Stomach (tissue), 19 donors: ENCODE data around the gene TPP1. TPM values are rescaled to one million over a fixed set of nuclear protein-coding genes. Genes with fewer than 3 reads are reported as not detected.

Source experiments
- DNase-seq, 2 donors: peaks; one replicate each; pipeline versions ENCODE4 v3.0.0 to v3.0.0-alpha.2; 2013 to 2019
- H3K27ac ChIP-seq, 5 donors: fragments of 200-600 bp in 4 of 5; sonication (generic) in 4 of 5; one replicate each; pipeline ENCODE4 v1.5.1; 2013 to 2019; ENCODE audit warnings: mild to moderate bottlenecking in 1 of 5, moderate library complexity in 1 of 5
- H3K27me3 ChIP-seq, 3 donors: fragments of 200-600 bp; sonication (generic); one replicate each; pipeline ENCODE4 v1.5.1; 2017 to 2019; ENCODE audit warnings: mixed run types in 1 of 3
- H3K36me3 ChIP-seq, 4 donors: fragments of 200-600 bp; sonication (generic); 1 replicate in 3 of 4; 2 replicates in 1 of 4; pipeline ENCODE4 v1.5.1; 2016 to 2019
- H3K4me1 ChIP-seq, 4 donors: fragments of 200-600 bp; sonication (generic); one replicate each; pipeline ENCODE4 v1.5.1; 2016 to 2019
- H3K4me3 ChIP-seq, 4 donors: fragments of 200-600 bp; sonication (generic) in 3 of 4; one replicate each; pipeline ENCODE4 v1.5.1; 2016 to 2019; ENCODE audit warnings: mild to moderate bottlenecking in 1 of 4
- H3K9me3 ChIP-seq, 4 donors: fragments of 200-600 bp; sonication (generic); one replicate each; pipeline ENCODE4 v1.5.1; 2016 to 2019
- EP300 ChIP-seq: sonication (generic); formaldehyde crosslinking; IDR thresholded peaks from one replicate; pipeline ENCODE4 v1.6.1; 2017; ENCODE audit warnings: antibody characterized with exemption
- POLR2A ChIP-seq, 4 donors: fragments of 450-650 bp; IDR thresholded peaks; one replicate each; pipeline ENCODE4 v1.6.1; 2016; ENCODE audit warnings: antibody characterized with exemption in 4 of 4, control low read depth in 2 of 4, mild to moderate bottlenecking in 1 of 4, moderate library complexity in 1 of 4
- POLR2AphosphoS5 ChIP-seq, 3 donors: sonication (generic); formaldehyde crosslinking; IDR thresholded peaks; one replicate each; pipeline ENCODE4 v1.6.1; 2016; ENCODE audit warnings: antibody characterized with exemption in 3 of 3
- WGBS, 5 donors: extraction: QIAGEN DNeasy Blood & Tissue Kit in 3 of 5; methylation state at CpG; one replicate each; pipeline versions ENCODE4 v1.1.5 to v1.1.7; 2013 to 2018; 5-methylcytosine and 5-hydroxymethylcytosine counted together
- intact Hi-C: fragments of 100-400 bp; cut with DNase I; formaldehyde crosslinking; loops from one replicate; pipeline ENCODE4 v1.15.1; 2023; ENCODE audit warnings: low total_unique reads
- long read RNA-seq, 10 donors: transcript quantifications; one replicate each; lab custom pipeline, GENCODE V29; 2026
- polyA plus RNA-seq, 3 donors: library from polyadenylated mRNA; stranded (reverse); fragments of 200-250 nt; gene quantifications; one replicate each; pipeline ENCODE4 v1.2.3, GENCODE V29; 2013
- total RNA-seq, 5 donors: library from RNA; depleted of rRNA; stranded (reverse); fragments of >200 nt; gene quantifications; one replicate each; pipeline versions ENCODE4 v1.1.0 to v1.2.3, GENCODE V29; 2014 to 2016
- TF ChIP-seq, protein P1 (sequence below), 7 experiments: fragments of 450-650 bp in 4 of 7; fragments of 200-600 bp in 3 of 7; sonication (generic) in 3 of 7; IDR thresholded peaks; one replicate each; pipeline ENCODE4 v1.5.1; 2016 to 2019; ENCODE audit warnings: antibody characterized with exemption in 7 of 7, control low read depth in 2 of 7, mild to moderate bottlenecking in 1 of 7
- donor health status: healthy with polysubstance abuse.
- donor health status: Bipolar disorder and iron deficiency.
- donor health status: healthy.

Gene TPP1
- total RNA-seq (100 to 1,000 TPM in 1 of 5 donors, 10 to 100 TPM in 4; 45.9 to 213 (median 91.5) TPM), polyA plus RNA-seq (10 to 100 TPM; 11.9 to 32.8 (median 26.1) TPM)
- long read RNA-seq, donor 1, partial matches to known transcripts, result 0 of 5 reads
- long read RNA-seq, donor 1, other reads (novel, unspliced or antisense), result 0 of 5 reads
- long read RNA-seq, donor 2, transcript TPP1-201 (13 exons, 3,560 nt), result major isoform, 5 of 11 reads
- long read RNA-seq, donor 2, partial matches to known transcripts, result 0 of 11 reads
- long read RNA-seq, donor 2, other reads (novel, unspliced or antisense), result 0 of 11 reads
- long read RNA-seq, donor 3, transcript TPP1-201 (13 exons, 3,560 nt), result major isoform, 7 of 9 reads
- long read RNA-seq, donor 3, partial matches to known transcripts, result 0 of 9 reads
- long read RNA-seq, donor 3, other reads (novel, unspliced or antisense), result 0 of 9 reads
- long read RNA-seq, donor 4, partial matches to known transcripts, result 0 of 2 reads
- long read RNA-seq, donor 4, other reads (novel, unspliced or antisense), result 0 of 2 reads
- long read RNA-seq, donor 5, transcript TPP1-201 (13 exons, 3,560 nt), result major isoform, 9 of 10 reads
- long read RNA-seq, donor 5, partial matches to known transcripts, result 0 of 10 reads
- long read RNA-seq, donor 5, other reads (novel, unspliced or antisense), result 0 of 10 reads
- long read RNA-seq, donor 6, transcript TPP1-201 (13 exons, 3,560 nt), result major isoform, 8 of 18 reads
- long read RNA-seq, donor 6, transcript TPP1-214 (12 exons, 3,578 nt), result minor isoform, 5 of 18 reads
- long read RNA-seq, donor 6, partial matches to known transcripts, result 0 of 18 reads
- long read RNA-seq, donor 6, other reads (novel, unspliced or antisense), result 0 of 18 reads
- long read RNA-seq, donor 7, transcript TPP1-201 (13 exons, 3,560 nt), result major isoform, 9 of 15 reads
- long read RNA-seq, donor 7, partial matches to known transcripts, result 0 of 15 reads
- long read RNA-seq, donor 7, other reads (novel, unspliced or antisense), result 0 of 15 reads
- long read RNA-seq, donor 8, transcript TPP1-201 (13 exons, 3,560 nt), result major isoform, 10 of 14 reads
- long read RNA-seq, donor 8, partial matches to known transcripts, result 0 of 14 reads
- long read RNA-seq, donor 8, other reads (novel, unspliced or antisense), result 0 of 14 reads
- long read RNA-seq, donor 9, partial matches to known transcripts, result 0 of 9 reads
- long read RNA-seq, donor 9, other reads (novel, unspliced or antisense), result 0 of 9 reads
- long read RNA-seq, donor 10, partial matches to known transcripts, result 0 of 5 reads
- long read RNA-seq, donor 10, other reads (novel, unspliced or antisense), result 0 of 5 reads

DNA sequence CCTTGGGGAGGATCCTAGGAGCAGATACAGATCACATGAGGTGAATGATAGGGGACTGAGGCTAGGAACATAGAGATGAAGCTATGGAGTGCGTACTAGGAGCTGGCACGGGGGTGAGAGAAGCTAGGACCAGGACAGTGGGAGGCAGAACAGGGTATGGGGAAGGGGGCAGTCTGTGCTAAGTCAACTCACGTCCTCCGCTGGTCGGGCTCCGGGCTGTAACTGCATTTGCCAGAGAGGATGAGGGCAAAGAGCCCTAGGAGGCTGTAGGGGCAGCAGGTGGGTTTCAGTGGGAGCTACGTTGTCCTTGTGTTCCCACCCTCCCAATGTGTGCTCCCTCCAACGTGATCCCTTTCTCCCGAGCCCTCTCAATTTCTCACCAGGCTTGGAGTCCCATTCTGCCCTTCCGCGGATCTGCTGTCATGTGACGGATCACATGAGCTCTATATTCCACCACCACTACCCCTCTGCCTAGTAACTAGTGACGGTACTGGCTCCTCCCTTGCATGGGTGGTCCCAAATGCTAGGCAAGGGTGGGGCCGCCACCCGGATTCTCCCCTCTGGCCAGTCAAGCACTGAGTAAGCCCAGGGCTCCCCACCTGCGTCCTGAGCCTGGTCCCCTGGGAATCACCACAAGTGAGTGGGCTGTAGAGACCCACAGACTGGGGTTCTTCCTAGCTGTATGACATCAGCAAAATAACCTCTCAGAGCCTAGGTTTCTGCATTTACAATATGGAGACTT, at the start of gene TPP1:
TPP1 (minus strand) TSS at position 419 of the 742 bp plus-strand sequence; CDS start at position 397, 22 bp downstream.
- Histone ChIP-seq H3K4me3 (peak within 1 kb of the TSS; percentile 70 to 83 (median 74)), H3K27ac (peak within 1 kb of the TSS; percentile 60 to 95 (median 86)), H3K27me3 (no peaks in the 10 kb centered on the region), H3K9me3 (no peaks in the 10 kb centered on the region), H3K4me1 (peaks cover 15 to 29% (median 21%) of the 10 kb centered on the region in 4 donors), H3K36me3 (peaks cover 22 to 50% (median 44%) of the 10 kb centered on the region in 4 donors)
- TF ChIP-seq POLR2A (IDR thresholded peaks at IDR 0.05), result peak in 1 of 4 donors; percentile 20
- TF ChIP-seq EP300, result no peak
- TF ChIP-seq, protein P1, sequence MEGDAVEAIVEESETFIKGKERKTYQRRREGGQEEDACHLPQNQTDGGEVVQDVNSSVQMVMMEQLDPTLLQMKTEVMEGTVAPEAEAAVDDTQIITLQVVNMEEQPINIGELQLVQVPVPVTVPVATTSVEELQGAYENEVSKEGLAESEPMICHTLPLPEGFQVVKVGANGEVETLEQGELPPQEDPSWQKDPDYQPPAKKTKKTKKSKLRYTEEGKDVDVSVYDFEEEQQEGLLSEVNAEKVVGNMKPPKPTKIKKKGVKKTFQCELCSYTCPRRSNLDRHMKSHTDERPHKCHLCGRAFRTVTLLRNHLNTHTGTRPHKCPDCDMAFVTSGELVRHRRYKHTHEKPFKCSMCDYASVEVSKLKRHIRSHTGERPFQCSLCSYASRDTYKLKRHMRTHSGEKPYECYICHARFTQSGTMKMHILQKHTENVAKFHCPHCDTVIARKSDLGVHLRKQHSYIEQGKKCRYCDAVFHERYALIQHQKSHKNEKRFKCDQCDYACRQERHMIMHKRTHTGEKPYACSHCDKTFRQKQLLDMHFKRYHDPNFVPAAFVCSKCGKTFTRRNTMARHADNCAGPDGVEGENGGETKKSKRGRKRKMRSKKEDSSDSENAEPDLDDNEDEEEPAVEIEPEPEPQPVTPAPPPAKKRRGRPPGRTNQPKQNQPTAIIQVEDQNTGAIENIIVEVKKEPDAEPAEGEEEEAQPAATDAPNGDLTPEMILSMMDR (IDR thresholded peaks at IDR 0.05), result no peak
- peak; percentile 93 to 98 (median 96) for TF ChIP-seq POLR2AphosphoS5 (IDR thresholded peaks at IDR 0.05)
- WGBS, 5 donors, result 0 to 2% (median 0%) methylated on average over 15 to 16 of the region's 16 CpGs
- intact Hi-C loops, result no loop called here
- peak; percentile 94 to 98 for DNase-seq

DNA sequence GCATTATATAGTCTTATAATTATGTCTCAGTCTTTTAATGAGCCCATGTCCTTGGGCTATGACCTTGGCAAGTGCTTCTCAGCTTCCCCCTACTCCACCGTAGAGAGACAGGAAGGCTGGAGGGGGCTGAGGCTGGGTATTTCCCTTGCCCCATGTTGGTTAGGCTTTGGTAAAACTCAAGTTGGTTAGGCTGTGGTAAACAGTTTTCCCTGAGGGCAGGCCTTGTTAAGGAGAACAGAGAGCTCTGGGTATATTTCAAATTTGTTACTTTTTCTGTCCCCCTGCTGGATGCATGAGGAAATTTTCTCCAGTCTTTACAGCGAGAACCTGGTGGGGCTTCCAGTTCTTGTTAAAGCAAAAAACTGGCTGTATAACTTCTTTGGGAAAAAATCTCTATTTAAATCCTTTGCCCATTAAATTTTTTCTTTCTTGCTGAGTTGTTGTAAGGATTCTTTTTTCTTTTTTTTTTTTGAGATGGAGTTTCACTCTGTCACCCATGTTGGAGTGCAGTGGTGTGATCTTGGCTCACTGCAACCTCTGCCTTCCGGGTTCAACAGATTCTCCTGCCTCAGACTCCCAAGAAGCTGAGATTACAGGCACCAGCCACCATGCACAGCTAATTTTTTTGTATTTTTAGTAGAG, 48.6 kb upstream of the TPP1 start:
- intact Hi-C loops, result no loop called here
- H3K27me3 ChIP-seq, result no peaks in the 10 kb centered on the region
- H3K9me3 ChIP-seq, result no peaks in the 10 kb centered on the region
- no peaks in the 10 kb centered on the region for H3K4me1 ChIP-seq
- TF ChIP-seq POLR2A (IDR thresholded peaks at IDR 0.05) (no peak), POLR2AphosphoS5 (IDR thresholded peaks at IDR 0.05) (no peak), EP300 (no peak)
- TF ChIP-seq, protein P1 (IDR thresholded peaks at IDR 0.05), result peak in 5 of 7 experiments; percentile 35 to 59 (median 52)
- H3K36me3 ChIP-seq, result no peaks in the 10 kb centered on the region
- no peak overlapping the region for H3K27ac ChIP-seq
- no peak overlapping the region for H3K4me3 ChIP-seq
- DNase-seq, result peak in 1 of 2 donors; percentile 31
- WGBS, 5 donors, result 64 to 73% (median 68%) methylated on average over 3 of the region's 3 CpGs

DNA sequence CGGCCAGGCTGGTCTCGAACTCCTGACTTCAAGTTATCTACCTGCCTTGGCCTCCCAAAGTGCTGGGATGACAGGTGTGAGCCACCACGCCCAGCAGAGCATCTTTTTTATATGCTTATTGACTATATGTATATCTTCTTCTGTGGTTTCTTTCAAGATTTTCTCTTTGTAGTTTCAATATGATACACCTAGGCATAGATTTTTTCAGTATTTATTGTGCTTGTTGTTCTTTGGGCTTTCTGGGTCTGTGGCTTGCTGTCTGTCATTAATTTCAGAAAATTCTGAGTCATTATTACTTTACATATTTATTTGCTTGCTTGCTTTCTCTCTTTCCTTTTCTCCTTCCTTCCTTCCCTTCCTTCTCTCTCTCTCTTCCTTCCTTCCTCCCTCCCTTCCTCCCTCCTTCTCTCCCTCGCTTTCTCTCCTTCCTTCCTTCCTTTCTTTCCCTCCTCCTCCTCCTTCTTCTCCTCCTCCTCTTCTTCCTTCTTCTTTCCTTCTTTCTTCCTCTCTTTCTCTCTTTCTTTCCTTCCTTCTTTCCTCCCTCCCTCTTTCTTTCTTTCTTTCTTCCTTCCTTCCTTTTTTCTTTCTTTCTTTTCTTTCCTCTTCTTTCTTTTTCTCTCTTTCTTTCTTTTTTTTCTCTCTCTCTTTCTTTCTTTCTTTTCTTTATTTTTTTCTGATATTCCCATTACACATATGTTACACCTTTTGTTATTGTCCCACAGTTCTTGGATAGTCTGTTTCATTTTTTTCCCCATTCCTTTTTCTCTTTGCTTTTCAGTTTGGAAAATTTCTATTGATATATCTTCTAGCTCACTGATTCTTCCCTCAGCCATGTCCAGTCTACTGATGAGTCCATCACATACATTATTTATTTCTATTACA, 47.3 kb upstream of the TPP1 start:
- 81 to 92% (median 89%) methylated on average over 4 of the region's 4 CpGs for WGBS, 5 donors
- TF ChIP-seq POLR2AphosphoS5 (IDR thresholded peaks at IDR 0.05) (no peak), EP300 (no peak), POLR2A (IDR thresholded peaks at IDR 0.05) (no peak)
- TF ChIP-seq, protein P1 (IDR thresholded peaks at IDR 0.05), result no peak
- intact Hi-C loops, result no loop called here
- Histone ChIP-seq H3K27me3 (no peaks in the 10 kb centered on the region), H3K36me3 (no peaks in the 10 kb centered on the region), H3K4me1 (no peaks in the 10 kb centered on the region), H3K4me3 (no peak overlapping the region), H3K27ac (no peak overlapping the region), H3K9me3 (no peaks in the 10 kb centered on the region)
- DNase-seq, result no peak
